NT2/D1 (cell line): ENCODE results near the gene EFCAB8.
"Not testable (repeated sequence)": the region's sequence is repeated elsewhere in the genome, so short reads cannot be mapped to it uniquely, and the experiment has no call there.

ENCODE experiments used
- SUZ12 ChIP-seq: IDR thresholded peaks from 2 replicates; pipeline ENCODE4 v1.6.1; 2011; ENCODE audit not compliant: insufficient read length, insufficient read depth; ENCODE audit errors: extremely low read depth
- YY1 ChIP-seq: IDR thresholded peaks from 2 replicates; pipeline ENCODE4 v1.6.1; 2011; ENCODE audit not compliant: insufficient read length, insufficient read depth
- ZNF274 ChIP-seq: IDR thresholded peaks from 2 replicates; pipeline ENCODE4 v1.6.1; 2011; ENCODE audit warnings: mild to moderate bottlenecking, low read depth, low read length

GRCh38 chr20:32974204-32975064 is 115.7 kb downstream of the EFCAB8 start:
- TF ChIP-seq YY1, ZNF274, SUZ12: not testable (repeated sequence)
